Stomach (tissue), 4 donors: ENCODE results near the gene STK4.

Experiments
- CTCF ChIP-seq, 7 experiments: fragments of 450-650 bp in 4 of 7; fragments of 200-600 bp in 3 of 7; sonication (generic) in 3 of 7; IDR thresholded peaks; one replicate each; pipeline ENCODE4 v1.5.1; 2016 to 2019; ENCODE audit warnings: antibody characterized with exemption in 7 of 7, control low read depth in 2 of 7, mild to moderate bottlenecking in 1 of 7
- POLR2A ChIP-seq, 4 donors: fragments of 450-650 bp; IDR thresholded peaks; one replicate each; pipeline ENCODE4 v1.6.1; 2016; ENCODE audit warnings: antibody characterized with exemption in 4 of 4, control low read depth in 2 of 4, mild to moderate bottlenecking in 1 of 4, moderate library complexity in 1 of 4

DNA sequence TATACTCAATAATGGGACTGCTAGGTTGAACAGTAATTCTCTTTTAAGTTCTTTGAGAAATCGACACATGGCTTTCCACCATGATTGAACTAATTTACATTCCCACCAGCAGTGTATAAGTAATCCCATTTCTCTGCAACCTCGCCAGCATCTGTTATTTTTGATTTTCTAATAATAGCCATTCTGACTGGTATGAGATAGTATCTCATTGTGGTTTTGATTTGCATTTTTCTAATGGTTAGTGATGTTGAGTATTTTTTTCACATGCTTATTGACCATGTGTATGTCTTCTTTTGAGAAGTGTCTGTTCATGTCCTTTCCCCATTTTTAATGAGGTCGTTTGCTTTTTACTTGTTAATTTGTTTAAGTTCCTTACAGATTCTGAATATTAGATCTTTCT is 66.5 kb downstream of the STK4 start:
- TF ChIP-seq POLR2A (IDR thresholded peaks at IDR 0.05) (no peak), CTCF (IDR thresholded peaks at IDR 0.05) (no peak)
